ENCODE results near the gene HM13. TPM values are rescaled to one million over a fixed set of nuclear protein-coding genes. Genes with fewer than 3 reads are reported as not detected.

Gene HM13
- total RNA-seq, 1 experiment from 2014 or later: 103 TPM

DNA sequence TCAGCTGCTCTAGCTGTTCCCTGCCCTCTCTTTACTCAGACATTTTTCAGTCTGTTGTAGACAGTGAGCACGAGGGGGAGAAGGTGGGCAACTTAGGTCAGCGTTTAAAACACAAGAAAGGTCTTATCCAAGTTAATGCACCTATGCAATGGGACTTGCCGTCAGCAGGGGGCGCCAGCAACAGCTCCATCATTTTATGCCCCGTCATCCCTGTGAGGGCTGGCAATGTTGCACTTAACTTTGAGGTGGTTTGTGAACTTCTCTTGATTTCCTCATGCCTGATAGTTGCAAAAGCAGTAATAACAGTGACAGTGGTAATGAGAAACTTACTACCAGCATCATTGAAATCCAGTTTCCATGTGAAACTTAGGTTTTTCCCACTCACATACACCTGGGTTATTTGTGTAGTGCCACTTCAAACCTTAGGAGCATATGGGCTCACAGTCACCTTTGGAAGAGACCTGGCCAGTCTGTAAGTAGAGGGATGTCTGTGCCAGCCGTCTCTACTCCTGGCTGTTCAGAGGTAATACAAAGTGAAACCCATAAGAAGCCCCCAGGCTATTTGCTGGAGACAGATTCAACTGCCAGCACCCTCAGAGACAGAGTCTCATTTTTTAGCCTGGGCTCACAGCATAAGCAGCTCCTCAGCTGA, 46.0 kb downstream of the HM13 start:
- ChIA-PET POLR2A (interaction anchor here (0.6 to 1.4 kb wide), 8 partner anchors 8 to 162 kb away, joined by 3 to 6 read pairs (median 3); partner anchors contain the start of gene BCL2L1), CTCF (interaction anchor here (0.5 to 14.0 kb wide), 29 partner anchors 9 to 351 kb away, joined by 3 to 850 read pairs (median 4); partner anchors contain the start of genes FOXS1 and ID1)
- ATAC-seq (peak; percentile 52), DNase-seq (ENCODE audit: low spot score) (peak; percentile 77)
- peak overlapping the region; percentile 93 for H3K27ac Mint-ChIP-seq
- H3K36me3 Mint-ChIP-seq: peaks cover 44% of the 10 kb centered on the region
- H3K27me3 Mint-ChIP-seq (ENCODE audit: low read depth): no peaks in the 10 kb centered on the region
- H3K4me1 Mint-ChIP-seq: peaks cover 10% of the 10 kb centered on the region
- TF ChIP-seq, protein P1, sequence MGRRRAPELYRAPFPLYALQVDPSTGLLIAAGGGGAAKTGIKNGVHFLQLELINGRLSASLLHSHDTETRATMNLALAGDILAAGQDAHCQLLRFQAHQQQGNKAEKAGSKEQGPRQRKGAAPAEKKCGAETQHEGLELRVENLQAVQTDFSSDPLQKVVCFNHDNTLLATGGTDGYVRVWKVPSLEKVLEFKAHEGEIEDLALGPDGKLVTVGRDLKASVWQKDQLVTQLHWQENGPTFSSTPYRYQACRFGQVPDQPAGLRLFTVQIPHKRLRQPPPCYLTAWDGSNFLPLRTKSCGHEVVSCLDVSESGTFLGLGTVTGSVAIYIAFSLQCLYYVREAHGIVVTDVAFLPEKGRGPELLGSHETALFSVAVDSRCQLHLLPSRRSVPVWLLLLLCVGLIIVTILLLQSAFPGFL (CRISPR knock-in tag; IDR thresholded peaks at IDR 0.05; ENCODE audit: borderline replicate concordance): 0 out of 2 replicates have a peak, but pooled peaks have one; percentile 46
- peak; percentile 55; the same call in 1 of the 2 replicates for TF ChIP-seq GABPB1 (CRISPR knock-in tag; IDR thresholded peaks at IDR 0.05)
- TF ChIP-seq NFE2L1 (CRISPR knock-in tag; IDR thresholded peaks at IDR 0.05): peak; percentile 97
- TF ChIP-seq NR3C1 (CRISPR knock-in tag; conservative IDR thresholded peaks at IDR 0.05; ENCODE audit: low read depth): no peak
- TF ChIP-seq, protein P2, sequence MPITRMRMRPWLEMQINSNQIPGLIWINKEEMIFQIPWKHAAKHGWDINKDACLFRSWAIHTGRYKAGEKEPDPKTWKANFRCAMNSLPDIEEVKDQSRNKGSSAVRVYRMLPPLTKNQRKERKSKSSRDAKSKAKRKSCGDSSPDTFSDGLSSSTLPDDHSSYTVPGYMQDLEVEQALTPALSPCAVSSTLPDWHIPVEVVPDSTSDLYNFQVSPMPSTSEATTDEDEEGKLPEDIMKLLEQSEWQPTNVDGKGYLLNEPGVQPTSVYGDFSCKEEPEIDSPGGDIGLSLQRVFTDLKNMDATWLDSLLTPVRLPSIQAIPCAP (CRISPR knock-in tag; IDR thresholded peaks at IDR 0.05): no peak
- TF ChIP-seq MXD4 (CRISPR knock-in tag; IDR thresholded peaks at IDR 0.05; ENCODE audit: borderline replicate concordance): no peak
- TF ChIP-seq, protein P3, sequence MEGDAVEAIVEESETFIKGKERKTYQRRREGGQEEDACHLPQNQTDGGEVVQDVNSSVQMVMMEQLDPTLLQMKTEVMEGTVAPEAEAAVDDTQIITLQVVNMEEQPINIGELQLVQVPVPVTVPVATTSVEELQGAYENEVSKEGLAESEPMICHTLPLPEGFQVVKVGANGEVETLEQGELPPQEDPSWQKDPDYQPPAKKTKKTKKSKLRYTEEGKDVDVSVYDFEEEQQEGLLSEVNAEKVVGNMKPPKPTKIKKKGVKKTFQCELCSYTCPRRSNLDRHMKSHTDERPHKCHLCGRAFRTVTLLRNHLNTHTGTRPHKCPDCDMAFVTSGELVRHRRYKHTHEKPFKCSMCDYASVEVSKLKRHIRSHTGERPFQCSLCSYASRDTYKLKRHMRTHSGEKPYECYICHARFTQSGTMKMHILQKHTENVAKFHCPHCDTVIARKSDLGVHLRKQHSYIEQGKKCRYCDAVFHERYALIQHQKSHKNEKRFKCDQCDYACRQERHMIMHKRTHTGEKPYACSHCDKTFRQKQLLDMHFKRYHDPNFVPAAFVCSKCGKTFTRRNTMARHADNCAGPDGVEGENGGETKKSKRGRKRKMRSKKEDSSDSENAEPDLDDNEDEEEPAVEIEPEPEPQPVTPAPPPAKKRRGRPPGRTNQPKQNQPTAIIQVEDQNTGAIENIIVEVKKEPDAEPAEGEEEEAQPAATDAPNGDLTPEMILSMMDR (IDR thresholded peaks at IDR 0.05): peak; percentile 91
- TF ChIP-seq, protein P4, sequence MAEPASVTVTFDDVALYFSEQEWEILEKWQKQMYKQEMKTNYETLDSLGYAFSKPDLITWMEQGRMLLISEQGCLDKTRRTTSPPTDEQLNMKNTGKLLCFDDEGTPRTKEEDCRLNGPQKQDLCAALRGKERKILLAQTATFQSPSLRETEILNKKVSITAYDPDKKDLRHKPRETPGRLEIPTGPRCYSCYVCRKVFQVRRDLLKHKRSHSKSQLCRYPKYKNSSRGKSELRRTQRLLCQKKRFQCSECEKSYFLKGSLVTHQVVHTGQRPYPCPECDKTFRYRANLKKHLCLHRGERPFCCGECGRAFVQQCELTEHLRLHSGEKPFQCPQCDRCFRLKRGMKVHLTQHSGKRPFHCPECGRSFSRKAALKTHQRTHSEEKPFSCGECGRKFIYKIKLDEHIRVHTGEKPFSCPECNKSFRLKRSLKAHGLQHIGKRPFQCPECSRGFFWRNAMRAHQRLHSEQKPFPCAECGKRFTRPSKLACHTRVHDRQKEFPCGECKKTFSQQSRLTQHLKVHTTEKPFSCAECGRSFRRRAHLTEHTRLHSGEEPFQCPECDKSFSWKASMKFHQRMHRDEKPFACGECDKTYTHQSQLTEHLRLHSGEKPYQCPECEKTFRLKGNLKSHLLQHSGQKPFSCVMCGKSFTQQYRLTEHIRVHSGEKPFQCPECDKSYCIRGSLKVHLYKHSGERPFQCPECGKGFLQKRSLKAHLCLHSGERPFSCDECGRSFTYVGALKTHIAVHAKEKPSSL (CRISPR knock-in tag; conservative IDR thresholded peaks at IDR 0.05): no peak
- no peak for TF ChIP-seq SOX15 (CRISPR knock-in tag; IDR thresholded peaks at IDR 0.05)
- H3K9me3 Mint-ChIP-seq: no peaks in the 10 kb centered on the region
- no peak overlapping the region for H3K4me3 Mint-ChIP-seq

DNA sequence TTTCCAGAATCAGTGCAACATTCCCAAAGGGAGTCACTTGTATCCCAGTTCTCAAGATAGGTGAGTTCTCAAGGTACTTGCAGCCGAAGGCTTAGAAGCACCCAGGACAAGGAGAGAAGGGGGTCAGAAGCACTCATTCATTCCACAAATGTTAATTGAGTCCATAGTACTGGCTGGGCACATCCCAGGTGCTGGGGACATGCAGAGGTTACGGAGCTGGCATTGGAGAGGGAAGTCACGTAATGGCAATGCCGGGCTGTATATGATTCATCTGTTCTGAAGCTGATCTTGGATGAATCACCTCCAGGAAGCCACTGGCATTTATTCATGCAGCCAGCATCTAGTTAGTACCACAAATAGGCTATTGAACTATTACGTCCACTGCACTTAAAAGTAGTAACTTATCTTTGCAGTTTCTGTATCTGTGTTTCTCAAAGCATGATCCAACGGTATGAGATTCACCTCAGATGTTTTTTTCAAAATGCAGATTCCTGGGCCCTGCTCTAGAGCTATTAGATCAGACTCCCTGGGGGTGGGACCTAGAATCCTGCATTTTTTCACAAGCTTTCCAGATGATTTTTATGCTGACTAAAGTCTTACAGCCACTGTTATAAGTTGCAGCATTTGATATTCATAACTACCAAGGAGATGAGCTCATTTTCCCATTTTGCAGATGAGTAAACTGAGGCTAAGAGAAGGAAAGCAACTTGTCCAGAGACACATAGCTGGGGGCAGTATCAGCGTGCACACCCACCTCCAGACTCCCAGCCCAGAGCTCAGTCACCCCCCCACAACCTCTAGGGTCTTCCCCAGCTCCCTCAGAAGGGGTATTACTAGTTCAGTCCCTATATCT, 46.7 kb downstream of the HM13 start:
- H3K4me3 Mint-ChIP-seq: no peak overlapping the region
- no peak for ATAC-seq
- H3K27me3 Mint-ChIP-seq (ENCODE audit: low read depth): no peaks in the 10 kb centered on the region
- H3K36me3 Mint-ChIP-seq: peaks cover 46% of the 10 kb centered on the region
- no peak for DNase-seq (ENCODE audit: low spot score)
- ChIA-PET POLR2A (interaction anchor here (0.6 to 1.4 kb wide), 7 partner anchors 7 to 148 kb away, joined by 3 to 6 read pairs (median 3); no protein-coding TSS in a partner anchor), CTCF (interaction anchor here (0.7 to 14.0 kb wide), 22 partner anchors 10 to 284 kb away, joined by 3 to 850 read pairs (median 4); partner anchors contain the start of genes FOXS1 and ID1)
- H3K4me1 Mint-ChIP-seq: peaks cover 10% of the 10 kb centered on the region
- peak overlapping the region; percentile 48; the same call in 1 of the 2 replicates for H3K27ac Mint-ChIP-seq
- H3K9me3 Mint-ChIP-seq: no peaks in the 10 kb centered on the region
- TF ChIP-seq, protein P5, sequence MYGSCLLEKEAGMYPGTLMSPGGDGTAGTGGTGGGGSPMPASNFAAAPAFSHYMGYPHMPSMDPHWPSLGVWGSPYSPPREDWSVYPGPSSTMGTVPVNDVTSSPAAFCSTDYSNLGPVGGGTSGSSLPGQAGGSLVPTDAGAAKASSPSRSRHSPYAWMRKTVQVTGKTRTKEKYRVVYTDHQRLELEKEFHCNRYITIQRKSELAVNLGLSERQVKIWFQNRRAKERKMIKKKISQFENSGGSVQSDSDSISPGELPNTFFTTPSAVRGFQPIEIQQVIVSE (CRISPR knock-in tag; IDR thresholded peaks at IDR 0.05; ENCODE audit: borderline replicate concordance): no peak
- TF ChIP-seq, protein P6, sequence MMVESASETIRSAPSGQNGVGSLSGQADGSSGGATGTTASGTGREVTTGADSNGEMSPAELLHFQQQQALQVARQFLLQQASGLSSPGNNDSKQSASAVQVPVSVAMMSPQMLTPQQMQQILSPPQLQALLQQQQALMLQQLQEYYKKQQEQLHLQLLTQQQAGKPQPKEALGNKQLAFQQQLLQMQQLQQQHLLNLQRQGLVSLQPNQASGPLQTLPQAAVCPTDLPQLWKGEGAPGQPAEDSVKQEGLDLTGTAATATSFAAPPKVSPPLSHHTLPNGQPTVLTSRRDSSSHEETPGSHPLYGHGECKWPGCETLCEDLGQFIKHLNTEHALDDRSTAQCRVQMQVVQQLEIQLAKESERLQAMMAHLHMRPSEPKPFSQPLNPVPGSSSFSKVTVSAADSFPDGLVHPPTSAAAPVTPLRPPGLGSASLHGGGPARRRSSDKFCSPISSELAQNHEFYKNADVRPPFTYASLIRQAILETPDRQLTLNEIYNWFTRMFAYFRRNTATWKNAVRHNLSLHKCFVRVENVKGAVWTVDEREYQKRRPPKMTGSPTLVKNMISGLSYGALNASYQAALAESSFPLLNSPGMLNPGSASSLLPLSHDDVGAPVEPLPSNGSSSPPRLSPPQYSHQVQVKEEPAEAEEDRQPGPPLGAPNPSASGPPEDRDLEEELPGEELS (CRISPR knock-in tag; IDR thresholded peaks at IDR 0.05): no peak
- TF ChIP-seq, protein P7, sequence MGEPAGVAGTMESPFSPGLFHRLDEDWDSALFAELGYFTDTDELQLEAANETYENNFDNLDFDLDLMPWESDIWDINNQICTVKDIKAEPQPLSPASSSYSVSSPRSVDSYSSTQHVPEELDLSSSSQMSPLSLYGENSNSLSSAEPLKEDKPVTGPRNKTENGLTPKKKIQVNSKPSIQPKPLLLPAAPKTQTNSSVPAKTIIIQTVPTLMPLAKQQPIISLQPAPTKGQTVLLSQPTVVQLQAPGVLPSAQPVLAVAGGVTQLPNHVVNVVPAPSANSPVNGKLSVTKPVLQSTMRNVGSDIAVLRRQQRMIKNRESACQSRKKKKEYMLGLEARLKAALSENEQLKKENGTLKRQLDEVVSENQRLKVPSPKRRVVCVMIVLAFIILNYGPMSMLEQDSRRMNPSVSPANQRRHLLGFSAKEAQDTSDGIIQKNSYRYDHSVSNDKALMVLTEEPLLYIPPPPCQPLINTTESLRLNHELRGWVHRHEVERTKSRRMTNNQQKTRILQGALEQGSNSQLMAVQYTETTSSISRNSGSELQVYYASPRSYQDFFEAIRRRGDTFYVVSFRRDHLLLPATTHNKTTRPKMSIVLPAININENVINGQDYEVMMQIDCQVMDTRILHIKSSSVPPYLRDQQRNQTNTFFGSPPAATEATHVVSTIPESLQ (CRISPR knock-in tag; IDR thresholded peaks at IDR 0.05): no peak
- TF ChIP-seq RELA (CRISPR knock-in tag; IDR thresholded peaks at IDR 0.05; ENCODE audit: borderline replicate concordance) (no peak), JAZF1 (CRISPR knock-in tag; IDR thresholded peaks at IDR 0.05) (no peak)
- TF ChIP-seq, protein P8, sequence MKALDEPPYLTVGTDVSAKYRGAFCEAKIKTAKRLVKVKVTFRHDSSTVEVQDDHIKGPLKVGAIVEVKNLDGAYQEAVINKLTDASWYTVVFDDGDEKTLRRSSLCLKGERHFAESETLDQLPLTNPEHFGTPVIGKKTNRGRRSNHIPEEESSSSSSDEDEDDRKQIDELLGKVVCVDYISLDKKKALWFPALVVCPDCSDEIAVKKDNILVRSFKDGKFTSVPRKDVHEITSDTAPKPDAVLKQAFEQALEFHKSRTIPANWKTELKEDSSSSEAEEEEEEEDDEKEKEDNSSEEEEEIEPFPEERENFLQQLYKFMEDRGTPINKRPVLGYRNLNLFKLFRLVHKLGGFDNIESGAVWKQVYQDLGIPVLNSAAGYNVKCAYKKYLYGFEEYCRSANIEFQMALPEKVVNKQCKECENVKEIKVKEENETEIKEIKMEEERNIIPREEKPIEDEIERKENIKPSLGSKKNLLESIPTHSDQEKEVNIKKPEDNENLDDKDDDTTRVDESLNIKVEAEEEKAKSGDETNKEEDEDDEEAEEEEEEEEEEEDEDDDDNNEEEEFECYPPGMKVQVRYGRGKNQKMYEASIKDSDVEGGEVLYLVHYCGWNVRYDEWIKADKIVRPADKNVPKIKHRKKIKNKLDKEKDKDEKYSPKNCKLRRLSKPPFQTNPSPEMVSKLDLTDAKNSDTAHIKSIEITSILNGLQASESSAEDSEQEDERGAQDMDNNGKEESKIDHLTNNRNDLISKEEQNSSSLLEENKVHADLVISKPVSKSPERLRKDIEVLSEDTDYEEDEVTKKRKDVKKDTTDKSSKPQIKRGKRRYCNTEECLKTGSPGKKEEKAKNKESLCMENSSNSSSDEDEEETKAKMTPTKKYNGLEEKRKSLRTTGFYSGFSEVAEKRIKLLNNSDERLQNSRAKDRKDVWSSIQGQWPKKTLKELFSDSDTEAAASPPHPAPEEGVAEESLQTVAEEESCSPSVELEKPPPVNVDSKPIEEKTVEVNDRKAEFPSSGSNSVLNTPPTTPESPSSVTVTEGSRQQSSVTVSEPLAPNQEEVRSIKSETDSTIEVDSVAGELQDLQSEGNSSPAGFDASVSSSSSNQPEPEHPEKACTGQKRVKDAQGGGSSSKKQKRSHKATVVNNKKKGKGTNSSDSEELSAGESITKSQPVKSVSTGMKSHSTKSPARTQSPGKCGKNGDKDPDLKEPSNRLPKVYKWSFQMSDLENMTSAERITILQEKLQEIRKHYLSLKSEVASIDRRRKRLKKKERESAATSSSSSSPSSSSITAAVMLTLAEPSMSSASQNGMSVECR (CRISPR knock-in tag; IDR thresholded peaks at IDR 0.05; ENCODE audit: borderline replicate concordance): no peak

All from WTC11 (cell line).